SW480 (cell line): ENCODE data around the gene SUDS3.

Source experiments
- DNase-seq: peaks from one replicate; pipeline ENCODE4 v3.0.0-alpha.2; 2016; ENCODE audit warnings: low spot score

The SUDS3 gene

GRCh38 chr12:118447181-118447580 lies 70.8 kb downstream of the SUDS3 start:
- no peak for DNase-seq

GRCh38 chr12:118448341-118448740 lies 72.0 kb downstream of the SUDS3 start:
- no peak for DNase-seq

GRCh38 chr12:118455327-118455726 lies 79.0 kb downstream of the SUDS3 start:
- DNase-seq: no peak

- DNase-seq: no peak
These were observed 80.4 kb downstream of the SUDS3 start for GRCh38 chr12:118456741-118457140.

- no peak for DNase-seq
These were observed 82.8 kb downstream of the SUDS3 start for GRCh38 chr12:118459110-118459509.

- no peak for DNase-seq
These were observed 87.3 kb downstream of the SUDS3 start for GRCh38 chr12:118463677-118464076.

GRCh38 chr12:118465706-118466105 lies 89.4 kb downstream of the SUDS3 start:
- no peak for DNase-seq
